ENCODE measurements around the gene NINJ2.
"Not testable (repeated sequence)": the region's sequence is repeated elsewhere in the genome, so short reads cannot be mapped to it uniquely, and the experiment has no call there.

NINJ2 gene

DNA sequence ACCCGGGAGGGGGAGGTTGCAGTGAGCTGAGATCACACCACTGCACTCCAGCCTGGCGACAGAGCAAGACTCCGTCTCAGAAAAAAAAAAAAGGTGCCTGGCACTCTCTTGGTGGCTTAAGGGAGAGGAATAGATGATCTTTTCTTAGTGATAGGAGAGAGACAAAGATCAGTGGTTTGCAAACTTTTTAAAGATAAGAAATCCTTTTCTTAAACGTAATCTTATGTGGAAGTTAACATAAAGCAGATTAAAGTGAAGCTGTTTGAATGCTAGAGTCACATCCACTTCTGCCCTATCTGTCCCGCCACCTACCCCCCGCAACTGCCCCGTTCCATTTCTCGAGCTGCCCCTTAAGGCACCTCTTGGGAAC is 6.3 kb upstream of the NINJ2 start:
- DNase-seq, result no peak

DNA sequence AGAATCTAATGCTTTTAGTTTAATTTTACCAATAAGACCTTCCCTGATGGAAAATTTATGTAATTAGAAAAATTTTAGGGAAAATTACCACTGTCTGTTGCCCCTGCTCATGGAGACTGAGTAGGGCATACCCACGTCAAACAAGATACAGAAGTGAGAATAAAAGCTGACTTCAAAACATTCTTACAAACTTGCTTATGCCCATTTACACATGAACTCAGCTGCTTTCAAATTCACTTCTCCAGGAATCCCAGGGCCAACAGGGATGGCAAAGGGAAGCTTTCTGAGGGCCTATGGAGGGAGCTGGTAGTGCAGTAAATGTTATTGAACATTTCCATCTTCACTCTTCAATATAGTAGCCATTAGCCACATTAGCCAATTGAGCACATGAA is 4.8 kb upstream of the NINJ2 start:
- no peak for DNase-seq

DNA sequence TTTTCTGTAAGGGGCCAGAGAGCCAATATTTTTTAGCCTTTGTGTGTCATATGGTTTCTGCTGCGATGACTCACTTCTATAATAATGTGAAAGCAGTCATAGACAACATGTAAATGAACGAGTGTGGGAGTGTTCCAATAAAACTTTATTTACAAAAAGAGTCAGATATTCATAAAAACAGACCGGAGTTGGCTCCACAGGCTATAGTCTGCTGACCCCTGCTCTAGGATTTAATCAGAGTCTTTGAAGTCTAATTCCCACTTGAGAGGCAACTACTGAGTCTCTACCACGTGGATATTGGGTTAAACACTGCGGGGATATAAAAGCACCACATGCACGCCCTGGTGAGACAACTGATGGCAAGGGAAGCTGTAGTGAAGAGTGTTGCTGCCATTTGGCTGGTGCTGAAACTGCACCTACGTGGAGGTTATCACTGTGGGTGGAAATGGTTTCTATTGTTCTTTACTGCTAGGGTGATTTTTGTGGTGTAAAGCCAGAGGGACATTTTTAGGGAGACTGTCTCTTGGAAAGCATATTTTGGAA is 3.6 kb upstream of the NINJ2 start:
- no peak for DNase-seq

- no peak for DNase-seq
These were observed 2.8 kb upstream of the NINJ2 start for GRCh38 chr12:666066-666465.

GRCh38 chr12:664779-665092 is 1.5 kb upstream of the NINJ2 start:
- no peak for DNase-seq

DNA sequence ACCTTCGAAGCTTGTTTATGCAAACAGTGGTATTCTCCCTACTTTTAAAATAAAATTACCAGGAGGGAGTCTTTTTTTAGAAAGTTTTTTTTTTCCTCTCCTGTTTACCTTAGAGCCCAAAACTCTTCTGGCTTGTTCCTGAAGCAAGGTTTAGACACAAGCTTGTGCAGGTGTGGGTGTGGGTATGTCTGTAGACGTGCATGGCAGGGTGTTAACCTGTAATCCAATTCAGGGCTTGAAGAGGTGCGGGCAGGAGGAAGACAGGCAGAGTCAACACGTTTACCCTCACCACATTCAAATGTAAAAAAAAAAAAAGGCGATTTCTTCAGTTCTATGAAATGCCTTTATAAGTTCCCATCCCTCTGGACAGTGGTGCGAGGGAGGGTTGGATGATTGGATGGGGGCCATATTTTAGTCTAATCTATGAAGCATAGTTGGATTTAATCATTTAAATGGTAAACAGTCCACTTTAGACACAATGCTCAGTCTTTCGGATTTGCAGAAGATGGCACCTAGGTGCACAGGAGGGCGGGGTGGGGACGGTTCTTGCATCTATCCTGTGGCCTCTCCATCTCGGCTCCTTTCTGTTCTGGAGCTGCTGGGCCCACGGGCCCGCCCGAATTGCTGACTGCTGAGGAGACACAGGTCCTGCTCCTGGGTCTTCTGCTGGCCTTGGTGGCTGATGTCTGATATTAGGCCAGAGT is 982 bp upstream of the NINJ2 start:
- no peak for DNase-seq

DNA sequence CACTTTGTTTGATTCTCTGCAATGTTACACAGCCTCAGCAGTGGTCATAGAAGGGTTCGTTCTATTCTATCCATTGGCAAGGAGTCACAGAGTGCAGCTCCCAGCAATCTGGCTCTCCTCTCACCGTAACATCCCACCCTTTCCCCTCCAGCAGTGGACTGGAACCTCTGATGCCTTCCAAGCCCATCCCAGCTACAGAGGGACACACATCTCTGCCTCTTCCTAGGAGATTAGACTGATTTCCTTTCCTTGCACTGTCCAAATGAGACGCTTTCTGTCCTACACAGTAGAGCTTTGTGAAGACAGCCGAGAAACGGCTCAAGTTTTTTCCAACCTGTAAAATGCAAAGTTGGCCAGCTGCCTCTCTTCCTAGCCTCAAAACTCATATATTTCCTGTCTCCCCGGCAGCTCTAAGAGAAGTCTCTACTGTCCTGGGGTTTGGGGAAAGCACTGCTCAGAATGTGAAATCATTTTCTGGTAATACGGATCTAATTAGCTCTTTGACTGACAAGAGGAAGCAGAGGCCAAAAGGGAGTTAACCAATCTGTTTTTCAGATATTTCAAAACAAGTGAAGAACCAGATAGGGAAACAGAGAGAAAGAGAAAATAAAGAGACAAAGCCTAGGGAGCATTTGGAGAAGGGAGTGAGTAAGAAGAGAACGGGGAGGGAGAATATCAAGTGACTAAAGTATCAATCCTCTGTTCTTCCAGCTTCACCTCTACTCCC is 516 bp downstream of the NINJ2 start:
- no peak for DNase-seq

DNA sequence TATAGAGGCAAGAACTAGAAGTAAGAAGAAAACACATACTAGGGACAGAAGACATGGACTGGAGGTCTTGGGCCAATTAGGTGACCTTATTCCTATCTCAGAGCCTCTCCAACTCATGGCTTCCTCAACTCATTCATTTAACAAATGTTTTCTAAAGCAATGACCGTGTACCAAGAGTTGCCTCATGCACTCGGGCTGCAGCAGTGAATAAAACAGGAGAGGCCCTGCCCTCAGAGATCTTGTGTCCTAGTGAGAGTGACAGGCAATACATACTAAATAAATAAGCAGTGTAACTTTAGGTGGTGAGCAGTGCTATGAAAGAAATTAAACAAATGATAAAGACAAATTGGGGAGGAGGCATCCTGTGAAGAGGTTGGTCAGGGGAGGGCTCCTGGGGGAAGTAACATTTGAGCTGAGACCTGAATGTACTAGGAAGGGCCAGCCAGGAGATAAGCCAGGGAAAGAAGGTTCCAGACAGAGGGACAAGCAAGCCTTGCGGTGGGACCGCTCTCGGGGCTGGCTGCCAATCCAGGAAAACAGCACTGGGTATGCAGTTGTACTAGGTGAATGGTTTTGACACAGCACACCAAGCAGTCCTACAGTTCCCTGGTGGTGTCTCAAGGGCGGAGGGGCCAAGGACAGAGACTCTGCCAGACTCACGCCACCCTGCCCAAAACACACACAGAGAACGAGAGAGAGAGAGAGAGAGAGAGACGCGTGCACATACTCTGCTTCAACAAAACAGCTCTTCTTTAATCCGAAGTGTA is 1.3 kb downstream of the NINJ2 start:
- no peak for DNase-seq

GRCh38 chr12:659090-659683 is 4.1 kb downstream of the NINJ2 start:
- DNase-seq, result no peak

DNA sequence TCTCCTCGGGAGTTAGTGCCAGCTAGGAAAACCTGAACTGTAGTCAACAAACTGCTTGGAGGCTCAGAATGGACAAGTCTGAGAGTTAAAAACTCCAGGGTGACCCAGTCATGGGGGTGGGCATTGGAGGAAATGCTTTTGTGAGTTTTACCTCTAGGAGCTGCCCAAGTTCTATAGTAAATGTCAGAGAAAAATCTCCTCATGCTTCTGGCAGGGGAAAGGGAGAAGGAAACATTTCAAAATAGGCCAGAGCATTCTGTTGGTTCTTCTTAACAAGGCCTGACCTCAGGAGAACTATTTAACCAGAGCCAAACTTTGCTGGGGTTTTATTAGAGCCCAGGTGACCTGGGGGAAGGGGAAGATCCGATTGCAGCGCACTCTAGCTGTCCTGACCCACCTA is 12.3 kb downstream of the NINJ2 start:
- DNase-seq, result no peak

DNA sequence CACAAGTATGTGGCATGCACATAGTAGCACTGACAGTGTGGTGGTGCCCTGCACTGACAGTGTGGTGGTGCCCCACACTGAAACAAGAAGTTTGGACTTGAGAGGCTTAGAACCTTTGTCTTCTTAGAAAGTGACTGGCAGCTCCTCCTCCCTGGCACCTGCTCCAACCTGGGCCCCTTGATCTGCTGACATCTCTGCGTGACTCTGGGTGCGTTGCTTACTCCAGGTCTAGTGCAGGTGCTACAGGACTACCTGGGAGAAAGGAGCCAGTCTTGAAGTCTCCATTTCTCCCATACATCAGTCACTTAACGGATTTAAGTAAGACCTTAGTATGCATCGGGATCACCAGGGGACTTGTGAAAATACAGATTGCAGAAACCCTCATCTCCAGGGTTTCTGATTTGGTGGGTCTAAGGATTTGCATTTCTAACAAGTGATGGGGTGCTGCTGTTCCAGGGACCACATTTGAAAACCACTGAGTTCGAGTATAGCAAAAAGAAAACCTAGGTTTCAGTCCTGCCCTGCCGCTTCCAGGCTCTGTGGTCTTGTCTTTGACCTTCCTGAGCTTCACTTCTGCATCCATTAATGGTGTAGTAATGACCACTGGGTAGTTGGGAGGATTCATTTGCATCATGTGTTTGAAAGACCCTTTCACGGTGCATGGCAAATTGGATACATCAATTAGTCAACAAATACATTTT is 15.7 kb downstream of the NINJ2 start:
- no peak for DNase-seq

GRCh38 chr12:646442-647384 is 16.5 kb downstream of the NINJ2 start:
- no peak for DNase-seq

DNA sequence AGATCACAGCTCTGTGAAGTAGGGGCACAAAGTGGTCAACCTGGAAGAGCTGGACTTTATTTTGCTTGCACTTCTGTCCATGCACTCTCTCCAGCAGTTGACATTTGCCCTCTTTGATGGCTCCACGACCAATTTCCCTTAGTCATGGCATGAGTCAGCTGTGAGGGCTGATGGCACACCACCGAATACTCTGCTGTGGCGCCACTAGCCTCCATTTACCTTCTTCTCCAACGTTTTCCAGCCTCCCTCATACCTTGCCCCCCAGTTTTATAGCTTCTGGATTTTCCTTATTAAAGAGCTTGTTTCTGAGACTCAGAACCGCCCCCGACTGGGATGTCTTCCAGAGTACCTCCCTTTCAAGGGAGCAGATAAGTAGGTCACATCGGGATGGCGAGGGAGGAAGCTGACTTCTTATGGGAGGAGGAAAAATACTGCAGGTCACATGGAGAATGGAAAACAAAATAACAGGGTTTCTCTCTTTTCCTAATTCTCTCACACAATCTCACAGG is 17.6 kb downstream of the NINJ2 start:
- DNase-seq, result no peak

- DNase-seq, result no peak
These were observed 18.3 kb downstream of the NINJ2 start for GRCh38 chr12:644818-645552.

GRCh38 chr12:644303-644639 is 19.0 kb downstream of the NINJ2 start:
- no peak for DNase-seq

GRCh38 chr12:643475-644302 is 19.6 kb downstream of the NINJ2 start:
- DNase-seq, result no peak

GRCh38 chr12:642633-643474 is 20.4 kb downstream of the NINJ2 start:
- DNase-seq, result peak; percentile 31

DNA sequence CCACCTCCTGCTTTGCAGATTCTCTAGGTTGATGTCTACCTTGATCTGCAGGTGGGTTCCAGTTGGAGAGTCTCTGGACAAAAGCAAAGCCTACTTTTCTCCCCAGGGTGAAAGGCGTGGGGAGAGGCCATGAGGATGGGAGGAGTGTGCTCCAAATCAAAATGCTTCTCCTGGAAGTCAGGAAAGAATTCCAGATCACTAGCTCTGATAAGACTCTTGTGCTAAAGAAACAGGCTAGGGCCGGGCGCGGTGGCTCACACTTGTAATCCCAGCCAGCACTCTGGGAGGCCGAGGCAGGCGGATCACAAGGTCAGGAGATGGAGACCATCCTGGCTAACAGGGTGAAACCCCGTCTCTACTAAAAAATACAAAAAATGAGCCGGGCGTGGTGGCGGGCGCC is 21.9 kb downstream of the NINJ2 start:
- not testable (repeated sequence) for DNase-seq

DNA sequence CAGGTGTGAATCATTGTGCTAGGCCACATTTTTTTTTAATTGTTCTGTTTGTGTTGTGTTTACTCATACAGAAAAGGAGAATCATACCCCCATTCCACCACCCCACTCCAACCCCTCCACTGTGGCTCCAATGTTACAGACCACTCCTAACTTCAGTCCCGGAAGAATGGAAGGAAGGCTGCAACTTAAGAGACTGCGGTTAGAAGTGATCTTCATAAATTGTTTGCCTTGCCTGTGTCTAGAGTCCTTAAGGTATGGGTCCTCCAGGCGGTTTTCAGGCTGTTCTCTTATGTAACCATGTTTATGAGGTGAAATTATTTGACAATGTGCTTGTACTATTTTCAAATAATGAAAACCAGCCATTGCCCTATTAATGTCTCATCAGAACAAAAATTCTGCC is 22.5 kb downstream of the NINJ2 start:
- no peak for DNase-seq

Measured in NCI-H2029 (cell line).